HG02610 (cell line): ENCODE results near the gene CSMD2.

Experiments
- ATAC-seq: cut with Tn5 transposase; IDR thresholded peaks from one replicate; pipeline ENCODE4 v1.9.1; 2021; ENCODE audit warnings: mild to moderate bottlenecking, moderate library complexity; ENCODE audit not compliant: unreplicated experiment

CSMD2 gene

DNA sequence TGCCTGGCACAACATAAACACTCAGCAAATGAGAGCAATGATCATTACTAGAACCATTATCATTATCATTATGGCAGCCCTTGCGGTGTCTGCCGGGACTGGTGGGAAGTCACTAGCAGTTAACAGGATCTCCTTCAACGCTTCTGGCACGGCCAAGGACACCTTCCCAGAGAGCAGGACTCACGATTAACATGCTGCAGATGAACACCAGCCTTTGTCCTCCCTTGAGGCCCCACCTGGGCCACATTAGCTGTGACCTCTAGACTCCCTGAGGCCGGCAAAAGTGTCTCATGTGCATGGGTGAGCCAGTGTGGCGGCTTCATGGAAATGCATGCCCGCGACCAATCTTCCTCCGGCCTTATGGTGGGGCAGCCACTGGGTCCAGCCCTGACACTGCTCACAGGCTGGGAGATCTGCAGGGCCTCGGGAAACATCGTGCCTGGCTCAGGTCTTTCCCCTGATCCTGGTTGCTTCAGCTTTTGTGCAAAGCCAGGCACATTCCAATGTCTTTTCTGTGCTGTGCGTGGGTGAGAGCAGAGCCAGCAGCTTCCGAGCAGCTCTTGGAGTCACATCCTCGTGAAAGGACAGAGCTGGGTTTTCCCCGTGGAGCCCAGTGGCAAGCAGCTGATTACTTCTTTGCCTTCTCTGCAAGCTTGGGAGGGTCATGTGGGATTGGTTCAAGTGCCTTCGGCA is 193.9 kb downstream of the CSMD2 start:
- no peak for ATAC-seq

DNA sequence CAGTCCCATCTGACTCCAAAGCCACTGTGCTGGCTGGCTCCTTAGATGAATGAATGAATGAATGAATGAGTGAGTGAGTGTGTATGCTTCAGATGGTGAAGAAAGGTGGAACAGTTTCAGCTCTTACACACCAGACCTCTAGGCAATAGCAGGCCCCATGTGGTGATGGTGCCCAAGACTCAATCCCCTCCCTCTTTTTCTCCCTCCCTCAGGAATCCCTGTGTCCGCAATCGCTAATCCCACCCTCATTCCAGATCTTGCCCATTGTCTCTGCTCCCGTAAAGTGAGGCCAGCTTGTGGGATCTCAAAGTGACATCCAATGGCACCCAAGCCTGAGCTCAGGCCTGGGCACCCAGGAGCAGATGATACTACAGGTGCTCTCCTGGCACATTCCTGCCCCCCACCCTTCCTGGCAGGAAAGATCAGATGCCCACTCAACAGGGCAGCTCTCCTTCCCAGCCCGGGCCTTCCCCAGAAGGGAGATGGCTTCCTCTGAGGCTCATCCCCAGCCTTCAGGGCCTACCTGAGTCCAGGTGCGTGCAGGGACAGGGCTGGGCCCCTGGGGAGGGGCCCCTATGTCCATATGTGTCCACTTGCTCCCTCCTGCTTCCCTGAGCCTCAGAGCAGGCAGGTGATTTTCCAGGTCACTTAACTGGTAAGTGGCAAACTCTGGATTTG is 194.7 kb downstream of the CSMD2 start:
- no peak for ATAC-seq

DNA sequence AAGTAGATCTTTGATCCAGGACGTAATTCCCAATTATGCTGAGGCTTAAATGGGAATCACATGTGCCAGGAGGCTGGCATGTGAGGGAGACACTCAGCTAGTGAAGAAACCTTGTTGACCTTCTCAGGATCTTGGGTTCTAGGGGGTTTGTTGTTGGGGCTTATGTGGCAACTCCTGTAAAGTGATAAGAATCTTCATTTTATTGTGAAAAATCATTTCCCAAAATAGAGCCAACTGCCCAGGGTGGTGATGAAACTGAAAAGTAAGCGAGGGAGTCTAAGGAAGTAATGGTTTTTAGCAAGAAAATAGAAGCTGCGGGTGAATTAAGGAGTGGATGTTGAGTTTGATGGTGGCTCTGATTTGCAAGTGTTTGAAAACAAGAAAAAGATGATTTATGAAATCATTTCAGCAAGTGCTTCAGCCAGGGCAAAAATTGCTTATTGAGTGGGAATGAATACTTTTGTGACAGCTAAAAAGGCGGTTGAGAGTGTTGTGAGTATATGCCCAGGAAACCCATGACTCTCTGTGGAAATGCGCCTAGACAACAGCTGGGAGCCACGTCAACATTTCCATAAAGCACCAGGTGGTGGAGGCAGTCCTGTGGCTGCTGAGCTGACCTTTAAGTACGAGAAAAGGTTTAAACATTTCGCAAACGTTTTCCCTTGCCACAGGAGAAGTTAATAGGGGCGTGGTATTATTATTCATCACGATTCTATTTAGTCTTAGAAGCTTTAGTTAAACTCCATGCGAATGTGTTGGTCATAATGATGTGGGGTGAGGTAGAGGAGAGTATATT is 198.5 kb downstream of the CSMD2 start:
- ATAC-seq = no peak

DNA sequence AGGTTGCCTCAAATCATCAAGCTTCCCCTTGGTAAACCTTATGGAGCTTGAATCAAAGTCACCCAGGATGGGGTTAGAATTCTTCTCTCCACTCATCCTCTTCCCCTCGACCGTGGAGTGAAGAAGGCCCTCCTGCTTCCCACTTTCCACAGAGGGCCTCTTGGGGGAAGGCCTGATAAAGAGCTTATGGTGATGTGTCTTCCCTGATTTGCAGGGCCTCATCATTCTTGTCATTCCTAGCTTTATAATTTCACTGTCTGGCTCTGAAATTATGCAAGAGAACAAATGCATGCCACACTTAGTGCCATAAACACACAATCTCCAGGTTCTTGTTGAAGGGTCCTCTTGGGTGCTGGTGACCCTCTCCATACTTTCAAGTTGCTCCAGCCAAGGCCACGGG is 199.9 kb downstream of the CSMD2 start:
- ATAC-seq = no peak

DNA sequence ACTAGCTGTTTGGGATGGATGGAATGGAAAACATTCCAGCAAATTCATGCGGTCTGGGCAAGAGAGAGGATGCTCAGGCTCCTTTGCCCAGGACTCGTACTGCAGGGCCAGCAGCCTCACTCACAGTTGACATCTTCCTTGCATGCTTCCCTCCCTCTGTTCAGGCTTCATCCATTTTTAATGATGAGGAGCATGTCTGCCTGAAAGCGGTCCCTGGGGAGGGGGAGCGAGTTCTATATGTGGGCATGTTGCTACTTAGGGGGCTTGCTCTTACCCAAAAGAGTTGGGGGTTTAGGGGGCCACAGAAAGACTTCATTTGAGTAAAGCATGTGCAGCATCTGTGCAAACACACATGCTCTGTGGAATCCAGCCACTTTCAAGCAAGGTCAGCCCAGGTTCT is 203.0 kb downstream of the CSMD2 start:
- no peak for ATAC-seq

DNA sequence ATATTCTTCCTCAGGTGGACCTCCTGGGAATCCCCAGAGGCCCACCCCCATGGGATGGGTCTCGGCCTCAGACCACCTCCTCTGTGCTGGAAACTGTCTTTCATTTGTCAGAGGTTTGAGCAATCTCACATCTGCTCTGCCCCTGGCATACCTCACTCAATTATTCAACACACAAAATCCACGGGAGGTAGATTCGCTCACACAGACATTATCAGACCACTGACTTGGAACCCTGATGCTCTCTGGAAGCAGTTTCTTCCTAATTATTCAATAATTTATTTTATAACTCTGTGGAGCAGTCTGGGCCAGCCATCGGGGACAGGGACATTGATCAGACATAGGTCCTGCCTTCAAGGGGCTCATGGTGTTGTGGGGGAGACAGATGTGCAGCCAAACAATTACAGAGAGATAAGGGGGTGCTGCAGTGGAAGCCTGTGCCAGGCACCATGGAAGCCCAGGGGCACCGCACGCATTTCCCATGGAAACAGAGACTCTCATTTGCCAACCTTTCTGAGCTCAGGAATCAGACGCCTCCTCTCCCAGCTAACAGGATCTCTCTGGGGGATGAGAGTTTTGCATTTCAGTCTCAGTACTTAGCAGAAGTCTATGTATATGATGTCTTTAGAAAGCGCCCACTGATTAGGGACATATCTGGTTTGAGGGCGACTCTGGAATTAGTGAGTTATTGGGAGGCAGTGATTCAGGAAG is 204.7 kb downstream of the CSMD2 start:
- no peak for ATAC-seq

DNA sequence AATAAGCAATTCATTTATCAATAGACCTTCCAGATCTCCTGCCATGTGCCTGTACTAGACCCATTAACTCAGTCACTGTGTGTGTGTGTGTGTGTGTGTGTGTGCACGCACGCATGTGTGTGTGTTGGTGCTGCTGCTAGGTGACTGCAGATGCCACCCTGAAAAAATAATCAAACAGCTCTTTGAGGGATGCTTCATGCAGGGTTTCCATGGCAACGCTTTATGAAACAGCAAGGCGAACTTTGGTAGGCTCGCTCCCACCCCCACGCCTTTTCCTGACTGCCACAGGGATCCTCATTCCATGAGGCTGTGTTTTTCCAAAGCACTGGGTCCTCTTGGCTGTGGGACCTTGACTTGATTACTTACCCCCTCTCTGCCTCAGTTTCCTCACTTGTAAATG is 207.2 kb downstream of the CSMD2 start:
- ATAC-seq = no peak

DNA sequence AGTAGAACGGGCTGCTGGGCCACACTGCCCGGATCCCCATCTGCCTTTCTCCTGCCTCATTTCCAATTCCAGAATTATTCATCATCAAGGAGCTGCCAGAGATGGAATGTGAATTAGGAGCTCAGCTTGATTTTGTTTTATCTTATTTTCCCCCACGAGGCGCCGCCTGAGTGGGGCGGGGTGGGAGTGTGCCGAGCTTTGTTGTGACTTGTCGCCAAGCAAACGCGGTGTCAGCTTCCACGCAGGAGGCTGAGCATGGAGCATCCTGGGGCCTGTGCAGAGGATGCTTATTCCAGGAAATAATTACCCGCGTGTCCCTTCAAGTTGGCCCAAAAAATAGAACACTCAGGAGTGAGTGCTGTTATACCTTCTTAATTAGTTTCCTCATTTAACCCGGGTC is 209.9 kb downstream of the CSMD2 start:
- ATAC-seq = no peak

DNA sequence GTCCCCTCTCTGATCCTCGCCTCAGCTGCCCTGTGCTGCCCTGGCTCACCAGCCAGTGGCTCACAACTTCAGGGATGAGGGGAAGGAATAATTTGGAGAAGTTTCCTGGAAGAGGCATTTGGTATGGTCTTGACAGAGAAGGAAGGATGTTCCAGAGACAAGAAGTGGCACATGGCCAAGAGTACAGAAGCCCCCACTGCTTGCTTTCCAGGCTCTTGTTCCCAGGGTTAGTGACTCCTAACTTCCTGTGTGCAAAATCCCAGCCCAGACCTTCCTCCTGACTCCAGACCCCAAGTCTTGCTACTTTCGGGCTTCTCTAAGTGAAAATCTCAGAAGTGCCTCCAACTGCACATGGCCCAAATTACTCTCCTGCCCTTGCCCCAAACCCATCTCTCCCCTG is 215.5 kb downstream of the CSMD2 start:
- ATAC-seq = no peak

DNA sequence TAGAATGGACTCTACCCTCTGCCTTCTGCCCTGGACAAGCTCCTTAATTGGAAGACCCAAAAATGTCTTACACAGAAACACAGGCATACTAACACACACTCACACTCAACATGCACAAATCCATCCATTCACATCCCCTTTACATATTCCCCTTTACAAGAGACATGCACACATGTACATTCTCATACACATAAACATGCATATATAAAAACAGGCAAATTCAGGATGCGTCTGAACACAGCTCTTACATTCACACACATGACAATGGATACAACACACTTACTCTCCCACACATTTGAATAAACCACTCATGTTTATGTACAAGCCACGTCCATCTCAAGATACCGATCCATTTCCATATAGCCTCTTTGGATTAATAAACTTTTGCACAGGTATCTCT is 216.7 kb downstream of the CSMD2 start:
- ATAC-seq = no peak

DNA sequence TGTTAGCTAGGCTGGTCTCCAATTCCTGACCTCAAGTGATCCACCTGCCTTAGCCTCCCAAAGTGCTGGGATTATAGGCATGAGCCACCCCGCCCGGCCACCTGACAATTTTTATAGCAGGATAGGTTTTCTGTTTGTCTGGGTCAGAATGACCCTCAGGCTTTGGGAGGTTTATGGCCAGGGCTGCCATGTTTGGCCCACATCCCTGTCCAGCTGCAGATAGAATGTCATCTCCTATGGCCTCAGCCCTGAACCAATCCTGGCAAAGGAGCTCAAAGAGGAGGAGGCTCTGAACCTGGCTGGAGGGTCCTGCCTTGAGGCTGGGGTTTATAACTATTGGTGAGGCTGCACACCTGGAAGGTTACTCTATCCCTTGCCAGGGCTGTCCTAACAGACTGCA is 218.2 kb downstream of the CSMD2 start:
- no peak for ATAC-seq

DNA sequence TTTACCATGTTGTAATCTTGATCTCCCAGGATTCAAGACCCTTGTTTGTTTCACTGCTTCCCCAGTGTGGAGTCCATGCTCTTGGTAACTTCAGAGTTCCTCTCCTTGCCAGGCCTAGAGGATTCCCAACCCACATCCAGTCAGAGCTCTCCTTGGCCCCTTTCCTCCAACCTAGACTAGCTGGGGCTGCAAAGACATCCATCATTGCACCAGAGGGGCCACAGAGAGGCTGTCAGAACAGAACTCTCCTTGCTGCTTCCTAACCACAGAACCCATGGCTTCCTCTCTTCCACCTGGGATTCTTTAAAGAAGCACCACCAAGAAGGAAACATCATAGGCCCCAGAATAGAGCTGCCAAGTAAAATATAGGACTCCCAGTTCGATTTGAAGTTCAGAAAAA is 220.2 kb downstream of the CSMD2 start:
- no peak for ATAC-seq

DNA sequence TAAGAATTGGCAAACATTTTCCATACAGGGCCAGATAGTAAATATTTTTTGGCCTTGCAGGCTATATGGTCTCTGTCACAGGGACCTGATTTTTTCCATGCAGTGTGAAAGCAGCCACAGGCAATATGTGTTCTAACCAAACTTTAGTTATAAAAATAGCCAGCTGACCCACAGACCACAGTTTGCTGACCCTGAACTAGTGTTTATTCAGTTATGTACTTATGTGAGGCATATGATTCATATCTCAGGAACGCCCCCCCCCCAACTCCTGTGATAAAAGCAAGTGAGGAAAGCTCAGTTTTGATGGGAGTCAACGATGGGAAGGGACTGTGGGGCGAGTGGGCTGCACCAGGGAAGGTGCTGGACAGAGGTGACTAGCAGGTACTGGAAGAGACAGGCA is 221.1 kb downstream of the CSMD2 start:
- no peak for ATAC-seq

DNA sequence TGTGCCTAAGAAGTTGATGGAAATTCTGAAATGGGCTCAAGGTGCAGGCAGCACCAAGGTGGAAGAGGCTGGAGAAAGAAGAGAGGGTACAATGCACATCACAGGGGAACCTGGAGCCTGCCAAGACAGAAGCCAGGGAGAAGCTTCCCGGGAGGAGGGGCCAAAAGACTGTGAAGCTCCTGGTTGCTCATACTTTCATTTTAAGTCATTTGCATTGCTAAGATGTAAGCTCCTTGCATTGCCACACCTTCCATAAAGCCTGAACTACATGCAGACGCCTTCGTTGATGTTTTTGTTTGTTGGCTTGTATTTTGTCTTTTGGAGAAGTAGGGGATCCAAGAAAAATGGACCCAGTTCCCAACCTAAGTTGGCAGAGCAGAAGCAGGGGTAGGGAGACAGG is 232.2 kb downstream of the CSMD2 start:
- ATAC-seq = no peak

DNA sequence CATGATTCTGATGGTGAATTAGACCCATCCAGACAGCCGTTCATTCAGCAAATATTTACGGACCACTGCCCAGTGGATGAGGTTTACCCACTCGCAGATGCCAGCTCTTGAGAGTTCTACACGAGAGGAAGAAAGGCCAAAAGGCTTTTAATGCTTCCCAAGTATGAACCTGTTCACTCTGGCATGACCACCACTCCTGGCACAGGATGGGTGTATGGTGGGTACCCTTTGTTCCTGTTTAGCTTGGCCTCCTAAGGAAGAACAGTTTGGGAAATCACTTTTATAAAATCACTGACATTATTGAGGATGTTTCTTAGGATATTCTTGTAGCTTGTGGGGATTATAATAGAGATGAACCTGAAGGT is 233.9 kb downstream of the CSMD2 start:
- ATAC-seq = no peak

DNA sequence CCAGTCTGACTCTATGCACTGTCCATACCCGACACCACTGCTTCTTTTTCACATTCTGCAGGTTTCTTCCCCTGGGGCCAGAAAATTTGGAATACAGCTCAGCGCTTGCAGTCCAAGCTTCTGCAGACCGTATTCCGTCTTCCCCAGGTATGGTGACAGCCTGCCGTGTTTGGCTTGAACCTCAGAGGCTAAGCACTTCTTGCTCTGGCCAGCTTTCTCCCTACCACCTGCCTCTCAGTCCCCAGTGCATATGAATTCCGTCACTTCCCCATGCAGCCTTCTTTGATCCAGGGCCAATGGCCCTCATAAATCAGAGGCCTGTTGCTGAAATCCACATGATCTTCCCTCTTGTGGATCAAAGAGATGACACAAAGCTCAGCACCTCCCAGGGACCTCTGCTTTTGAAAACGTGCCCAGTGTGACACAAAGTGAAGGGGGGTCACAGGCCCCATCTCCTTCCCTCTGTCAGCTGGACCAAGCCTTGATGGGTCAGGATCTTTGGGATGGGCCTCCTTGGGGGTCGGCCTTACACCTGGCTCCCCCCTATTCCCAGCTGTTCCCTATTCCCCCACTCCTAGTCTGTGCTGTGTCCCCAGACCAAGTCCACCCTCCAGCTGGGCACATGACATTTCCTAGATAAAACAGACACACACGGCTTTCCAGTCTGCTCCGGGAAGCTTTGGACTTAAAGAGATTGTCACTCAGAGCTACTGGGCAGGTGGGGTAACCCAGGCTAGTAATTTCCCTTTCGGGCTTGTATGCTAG is 234.5 kb downstream of the CSMD2 start:
- ATAC-seq = no peak

DNA sequence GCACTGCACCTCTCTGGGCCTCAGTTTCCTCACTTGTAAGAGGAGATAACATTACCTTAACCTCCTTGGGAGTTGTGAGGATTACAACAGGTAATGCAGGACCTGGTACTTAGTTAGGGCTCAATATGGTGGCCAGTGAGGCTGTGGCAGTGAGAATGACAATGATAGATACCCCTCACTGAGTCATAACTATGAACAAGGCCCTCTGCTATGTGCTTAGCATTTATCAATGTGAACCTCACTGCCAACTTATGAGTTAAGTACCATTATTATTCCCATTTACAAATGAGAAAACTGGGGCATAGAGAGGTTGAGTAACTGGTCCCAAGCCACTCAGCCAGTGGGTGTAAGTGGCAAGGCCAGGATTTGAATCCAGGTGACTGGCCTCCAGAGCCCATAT is 236.8 kb downstream of the CSMD2 start:
- ATAC-seq = no peak

DNA sequence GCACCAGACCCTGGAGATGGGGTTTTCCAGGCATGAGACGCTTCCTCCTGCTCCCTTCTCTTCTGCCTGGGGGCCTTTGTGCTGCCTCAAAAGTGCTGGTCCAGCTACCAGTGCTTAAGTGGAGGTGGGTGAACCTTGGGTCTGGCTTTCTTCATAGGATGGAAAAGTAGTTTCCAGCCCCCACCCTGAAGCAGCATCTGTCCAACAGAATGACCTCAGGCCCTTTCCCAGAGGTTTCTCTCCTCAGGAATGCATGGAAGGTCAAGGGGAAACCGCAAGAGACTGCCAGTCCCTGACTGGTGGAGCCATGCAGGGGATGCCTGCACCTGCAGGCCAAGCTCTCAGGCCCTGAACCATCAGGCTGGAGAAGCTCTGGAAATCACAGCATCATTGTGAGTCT is 237.3 kb downstream of the CSMD2 start:
- ATAC-seq = no peak

DNA sequence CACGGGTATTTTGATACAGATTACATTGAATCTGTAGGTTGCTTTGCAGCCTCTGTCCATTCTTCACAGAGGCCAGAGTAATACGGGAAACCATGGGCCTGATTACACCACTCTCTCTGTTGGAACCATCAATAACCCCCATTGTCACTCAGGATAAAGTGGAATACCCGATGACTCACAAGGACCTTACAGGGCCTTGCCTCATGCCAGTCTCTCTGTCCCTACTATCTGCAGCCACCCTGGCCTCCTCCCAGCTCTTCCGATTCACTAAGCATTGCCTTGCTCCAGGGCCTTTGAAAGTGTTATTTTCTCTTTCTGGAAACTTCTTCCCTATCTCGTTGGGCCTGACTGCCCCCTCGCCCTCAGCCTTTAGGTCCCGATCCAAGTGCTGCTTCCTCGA is 239.4 kb downstream of the CSMD2 start:
- no peak for ATAC-seq

DNA sequence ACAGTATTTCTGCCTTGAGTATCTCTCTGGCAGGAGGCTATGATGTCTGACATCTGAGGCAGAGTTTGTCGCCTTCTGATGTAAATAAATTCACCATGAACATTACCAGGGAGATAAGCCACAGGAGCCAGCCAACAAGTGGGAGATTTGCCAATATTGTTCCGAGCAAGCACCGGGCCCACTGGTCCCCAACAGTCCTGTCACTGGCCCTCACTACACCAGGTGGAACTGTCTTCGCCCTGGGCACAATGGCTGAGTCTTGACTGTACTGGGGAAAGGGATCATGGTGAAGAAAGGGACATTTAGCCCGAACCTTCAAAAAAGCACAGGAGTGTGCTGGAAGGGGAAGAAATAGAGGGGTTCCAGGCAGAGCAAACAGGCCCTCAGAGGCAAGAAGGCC is 243.7 kb downstream of the CSMD2 start:
- ATAC-seq = no peak

DNA sequence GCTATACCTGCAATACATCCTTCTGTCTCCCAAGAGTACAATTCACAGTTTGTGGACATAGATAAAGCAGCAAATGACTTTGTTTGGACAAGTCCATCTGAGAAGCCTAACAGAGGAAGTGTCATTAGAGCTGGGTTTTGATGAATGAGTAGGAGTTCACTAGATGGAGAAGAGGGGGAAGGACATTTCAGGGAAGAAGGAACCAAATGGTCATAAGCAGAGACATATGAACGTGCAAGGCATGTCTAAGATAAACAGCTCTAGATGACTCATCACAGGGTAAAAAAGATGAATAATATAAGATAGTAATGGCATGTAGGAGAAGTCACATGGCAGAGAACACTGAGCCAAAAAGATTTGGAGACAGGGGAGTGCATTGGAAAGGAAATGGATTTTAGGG is 246.7 kb downstream of the CSMD2 start:
- ATAC-seq = no peak
